H1 (cell line): ENCODE data around the gene OR4E2. TPM values are rescaled to one million over a fixed set of nuclear protein-coding genes. Genes with fewer than 3 reads are reported as not detected.
"Not testable (repeated sequence)": the region's sequence is repeated elsewhere in the genome, so short reads cannot be mapped to it uniquely, and the experiment has no call there.

Source experiments
- CTCF ChIA-PET: fragments of 300-600 bp; sonication (Branson Sonifier 250); formaldehyde crosslinking; loops from one replicate; lab custom pipeline; 2021; ENCODE audit not compliant: partially characterized antibody; lab: Charles Lee
- POLR2A ChIA-PET: fragments of 300-600 bp; sonication (Branson Sonifier 250); formaldehyde crosslinking; loops from one replicate; lab custom pipeline; 2021; ENCODE audit warnings: inconsistent platforms; ENCODE audit not compliant: partially characterized antibody; lab: Charles Lee
- DNase-seq, 2 experiments: peaks; one replicate each; pipeline versions ENCODE4 v3.0.0 to v3.0.0-alpha.2; 2010 to 2022; ENCODE audit warnings: low spot score in 2 of 2, low read depth in 1 of 2, mixed read lengths in 1 of 2
- FAIRE-seq: peaks from 2 replicates; lab custom pipeline; 2011; peaks lifted over from hg19 to GRCh38; lab: Jason Lieb, UNC
- H2AFZ ChIP-seq: 2 replicates; pipeline ENCODE4 v1.8.1; 2012; ENCODE audit warnings: low read length, inconsistent platforms
- H2AK5ac ChIP-seq: 2 replicates; pipeline ENCODE4 v1.6.1; 2013; ENCODE audit warnings: low read depth, low read length
- H2BK120ac ChIP-seq: replicated peaks from 2 replicates; pipeline ENCODE3; 2013; ENCODE audit warnings: low read depth, low read length, inconsistent platforms
- H2BK12ac ChIP-seq: 2 replicates; pipeline ENCODE4 v1.6.1; 2013; ENCODE audit warnings: low read depth, low read length
- H2BK15ac ChIP-seq: 2 replicates; pipeline ENCODE4 v1.6.1; 2013; ENCODE audit warnings: low read length
- H2BK20ac ChIP-seq: 2 replicates; pipeline ENCODE4 v1.6.1; 2013; ENCODE audit warnings: low read length
- H2BK5ac ChIP-seq: 2 replicates; pipeline ENCODE4 v1.6.1; 2013; ENCODE audit warnings: low read depth, low read length
- H3K14ac ChIP-seq: 2 replicates; pipeline ENCODE4 v1.6.1; 2013; ENCODE audit warnings: inconsistent platforms; ENCODE audit not compliant: insufficient read length
- H3K18ac ChIP-seq: 2 replicates; pipeline ENCODE4 v1.6.1; 2013; ENCODE audit warnings: low read length; ENCODE audit errors: extremely low read depth
- H3K23ac ChIP-seq: 2 replicates; pipeline ENCODE4 v1.6.1; 2013; ENCODE audit warnings: inconsistent platforms; ENCODE audit not compliant: insufficient read length
- H3K23me2 ChIP-seq: 2 replicates; pipeline ENCODE4 v1.6.1; 2013; ENCODE audit warnings: low read depth, low read length
- H3K27ac ChIP-seq: 2 replicates; pipeline ENCODE4 v1.6.1; 2011; ENCODE audit warnings: low read depth, low read length, inconsistent platforms
- H3K27me3 ChIP-seq, 4 experiments: replicated peaks in 1 of 4; 1 replicate in 1 of 4; 2 replicates in 3 of 4; pipeline versions ENCODE4 v1.6.1 to v1.8.1; 2011 to 2013; ENCODE audit warnings: low read length in 3 of 4, mild to moderate bottlenecking in 3 of 4, inconsistent platforms in 2 of 4, mixed read lengths in 2 of 4, moderate library complexity in 1 of 4; ENCODE audit not compliant: control insufficient read depth in 3 of 4, insufficient read depth in 3 of 4; ENCODE audit errors: extremely low read depth in 1 of 4
- H3K36me3 ChIP-seq, 4 experiments: 2 replicates each; pipeline versions ENCODE4 v1.6.1 to v1.8.1; 2011 to 2013; ENCODE audit warnings: mild to moderate bottlenecking in 4 of 4, low read length in 3 of 4, moderate library complexity in 2 of 4, control low read depth in 1 of 4, inconsistent platforms in 1 of 4; ENCODE audit not compliant: insufficient read depth in 4 of 4, control insufficient read depth in 2 of 4
- H3K4ac ChIP-seq: replicated peaks from 2 replicates; pipeline ENCODE3; 2013; ENCODE audit warnings: low read length, low read depth, mixed read lengths, inconsistent platforms; ENCODE audit not compliant: insufficient read length
- H3K4me1 ChIP-seq, 4 experiments: replicated peaks in 1 of 4; 1 replicate in 1 of 4; 2 replicates in 3 of 4; pipeline versions ENCODE4 v1.6.1 to v1.8.1; 2011 to 2013; ENCODE audit warnings: low read length in 3 of 4, inconsistent platforms in 2 of 4, mixed read lengths in 1 of 4; ENCODE audit not compliant: insufficient read depth in 4 of 4, control insufficient read depth in 3 of 4
- H3K4me2 ChIP-seq, 2 experiments: 2 replicates each; pipeline versions ENCODE4 v1.6.1 to v1.8.1; 2011 to 2013; ENCODE audit warnings: low read depth in 2 of 2, low read length in 2 of 2, control low read depth in 1 of 2, inconsistent platforms in 1 of 2, mild to moderate bottlenecking in 1 of 2; ENCODE audit not compliant: insufficient read depth in 1 of 2
- H3K4me3 ChIP-seq, 4 experiments: fragments of 200-600, 300-600 bp in 1 of 4; sonication (generic), shearing (Covaris generic), sonication (Bioruptor Twin) in 1 of 4; 2 replicates each; pipeline versions ENCODE4 v1.5.1 to v1.8.1; 2011 to 2016; ENCODE audit warnings: low read length in 4 of 4, low read depth in 3 of 4, control low read depth in 2 of 4, inconsistent platforms in 2 of 4, mild to moderate bottlenecking in 2 of 4, mixed read lengths in 1 of 4, moderate library complexity in 1 of 4; ENCODE audit not compliant: insufficient read depth in 2 of 4; ENCODE audit errors: extremely low read depth in 1 of 4
- H3K56ac ChIP-seq: replicated peaks from 2 replicates; pipeline ENCODE3; 2013; ENCODE audit warnings: low read depth, mild to moderate bottlenecking, mixed read lengths, low read length, inconsistent platforms; ENCODE audit not compliant: insufficient read length
- H3K79me1 ChIP-seq: 2 replicates; pipeline ENCODE4 v1.6.1; 2013; ENCODE audit warnings: low read depth, low read length, control low read depth
- H3K79me2 ChIP-seq, 2 experiments: 2 replicates each; pipeline versions ENCODE4 v1.6.1 to v1.8.1; 2012 to 2013; ENCODE audit warnings: low read length in 2 of 2, mild to moderate bottlenecking in 2 of 2, inconsistent platforms in 1 of 2; ENCODE audit not compliant: insufficient read depth in 2 of 2, control insufficient read depth in 1 of 2
- H3K9ac ChIP-seq, 4 experiments: replicated peaks in 1 of 4; 1 replicate in 1 of 4; 2 replicates in 3 of 4; pipeline versions ENCODE4 v1.6.1 to v1.8.1; 2011 to 2013; ENCODE audit warnings: low read depth in 3 of 4, low read length in 3 of 4, control low read depth in 2 of 4, mild to moderate bottlenecking in 2 of 4, moderate library complexity in 2 of 4, inconsistent platforms in 1 of 4; ENCODE audit errors: extremely low read depth in 1 of 4
- H3K9me3 ChIP-seq, 2 experiments: 2 replicates each; pipeline versions ENCODE4 v1.6.1 to v1.8.1; 2012 to 2013; ENCODE audit warnings: mild to moderate bottlenecking in 2 of 2, moderate library complexity in 2 of 2, control low read depth in 1 of 2, inconsistent platforms in 1 of 2, low read depth in 1 of 2, low read length in 1 of 2, mixed read lengths in 1 of 2; ENCODE audit not compliant: insufficient read depth in 2 of 2
- H4K20me1 ChIP-seq, 2 experiments: replicated peaks in 1 of 2; 2 replicates each; pipeline versions ENCODE3 to v1.8.1; 2011 to 2013; ENCODE audit warnings: inconsistent platforms in 2 of 2, low read length in 2 of 2, mild to moderate bottlenecking in 1 of 2; ENCODE audit not compliant: insufficient read depth in 2 of 2, control insufficient read depth in 1 of 2
- H4K5ac ChIP-seq: 2 replicates; pipeline ENCODE4 v1.6.1; 2013; ENCODE audit warnings: low read length, low read depth, mixed read lengths, inconsistent platforms; ENCODE audit not compliant: insufficient read length
- H4K8ac ChIP-seq: 2 replicates; pipeline ENCODE4 v1.8.0; 2013; ENCODE audit warnings: mild to moderate bottlenecking, moderate library complexity, low read length, inconsistent platforms; ENCODE audit not compliant: insufficient read depth; ENCODE audit errors: extremely low read depth
- H4K91ac ChIP-seq: replicated peaks from 2 replicates; pipeline ENCODE3; 2013; ENCODE audit warnings: low read length, mixed read lengths, inconsistent platforms; ENCODE audit not compliant: insufficient read length
- CEBPB ChIP-seq: IDR thresholded peaks from 2 replicates; pipeline ENCODE4 v1.6.1; 2012; ENCODE audit warnings: low read depth, low read length
- GABPA ChIP-seq: IDR thresholded peaks from 2 replicates; pipeline ENCODE4 v1.6.1; 2011; ENCODE audit warnings: mild to moderate bottlenecking, low read length, moderate library complexity, borderline replicate concordance; ENCODE audit not compliant: insufficient read depth
- HDAC6 ChIP-seq: IDR thresholded peaks from one replicate; pipeline ENCODE4 v1.7.1; 2012; ENCODE audit warnings: low read depth, mild to moderate bottlenecking, inconsistent platforms, low read length, moderate library complexity
- POLR2A ChIP-seq, 2 experiments: IDR thresholded peaks; 1 replicate in 1 of 2; 2 replicates in 1 of 2; pipeline ENCODE4 v1.6.1; 2011; ENCODE audit warnings: low read depth in 2 of 2, low read length in 2 of 2, mild to moderate bottlenecking in 2 of 2; ENCODE audit errors: control extremely low read depth in 1 of 2
- RBBP5 ChIP-seq: IDR thresholded peaks from 2 replicates; pipeline ENCODE4 v1.7.1; 2012; ENCODE audit warnings: low read depth, mild to moderate bottlenecking, inconsistent platforms, low read length, moderate library complexity, borderline replicate concordance
- SP2 ChIP-seq: IDR thresholded peaks from 2 replicates; pipeline ENCODE4 v1.6.1; 2012; ENCODE audit warnings: mild to moderate bottlenecking, low read length, inconsistent platforms
- YY1 ChIP-seq: IDR thresholded peaks from 2 replicates; pipeline ENCODE4 v1.6.1; 2011; ENCODE audit warnings: low read depth, mild to moderate bottlenecking, low read length
- whole genome bisulfite sequencing, 2 experiments: shearing (Covaris generic) in 1 of 2; methylation state at CpG; one replicate each; pipeline versions ENCODE4 v1.1.6 to v1.1.7; 2013 to 2015; ENCODE audit warnings: low lambda C conversion rate in 2 of 2, mixed read lengths in 2 of 2, inconsistent platforms in 1 of 2, low coverage in 1 of 2, missing lambda C conversion rate in 1 of 2; ENCODE audit not compliant: insufficient replicate concordance in 2 of 2, insufficient coverage in 1 of 2, insufficient read length in 1 of 2; ENCODE audit errors: extremely low coverage in 1 of 2, missing lambda C conversion rate in 1 of 2; 5-methylcytosine and 5-hydroxymethylcytosine counted together
- polyA plus RNA-seq, 7 experiments: library from polyadenylated mRNA; depleted of rRNA in 3 of 7; stranded (reverse) in 5 of 7; unstranded in 2 of 7; fragments of >200 nt in 5 of 7; fragments of 200-250 nt in 2 of 7; gene quantifications; 1 replicate in 5 of 7; 2 replicates in 1 of 7; 4 replicates in 1 of 7; pipeline versions ENCODE4 v1.2.1 to v1.2.3, GENCODE V29; 2011 to 2013; ENCODE audit warnings: missing spikeins in 2 of 7, mixed read lengths in 2 of 7
- total RNA-seq: library from RNA; stranded (reverse); fragmentation: NEBNext Ultra II Directional; extraction: Animal tissue kit (Norgen Biotek cat#: 25700); gene quantifications from 2 replicates; pipeline ENCODE4 v1.2.1, GENCODE V29; 2021

The OR4E2 gene
- total and polyA plus RNA-seq, 2 of the 8 experiments (the other 6 are each of a cell fraction or from before 2014, with no cell fraction given) = not detected

DNA sequence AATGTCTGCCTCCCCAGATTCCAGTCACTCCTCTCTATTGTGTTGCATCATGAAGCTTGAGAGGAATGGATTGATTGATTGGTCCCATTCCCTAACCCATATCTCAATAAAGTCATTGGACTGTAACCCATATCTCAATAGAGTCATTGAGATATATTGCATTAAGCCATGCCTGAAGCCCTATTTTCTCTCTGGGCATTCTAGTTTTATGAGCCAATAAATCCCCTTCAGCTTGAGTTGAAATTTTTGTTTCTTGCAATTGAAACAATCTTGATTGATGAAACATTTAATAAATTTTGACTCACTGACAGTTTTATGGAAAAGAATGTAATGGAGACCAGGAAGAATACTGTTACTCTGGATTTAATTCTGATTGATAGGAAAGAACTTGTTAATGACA, 40.8 kb downstream of the OR4E2 start (continued):
- TF ChIP-seq YY1 = no peak
- TF ChIP-seq POLR2A (IDR thresholded peaks at IDR 0.05; ENCODE audit: control extremely low read depth in 1 of 2, low read depth in 2 of 2, low read length in 2 of 2) = no peak
- no peak for TF ChIP-seq SP2
- no peak for TF ChIP-seq CEBPB
- no peak for TF ChIP-seq HDAC6
- TF ChIP-seq GABPA = no peak
- no peak for TF ChIP-seq RBBP5
- TF ChIP-seq, all 59 proteins: peak for 0

DNA sequence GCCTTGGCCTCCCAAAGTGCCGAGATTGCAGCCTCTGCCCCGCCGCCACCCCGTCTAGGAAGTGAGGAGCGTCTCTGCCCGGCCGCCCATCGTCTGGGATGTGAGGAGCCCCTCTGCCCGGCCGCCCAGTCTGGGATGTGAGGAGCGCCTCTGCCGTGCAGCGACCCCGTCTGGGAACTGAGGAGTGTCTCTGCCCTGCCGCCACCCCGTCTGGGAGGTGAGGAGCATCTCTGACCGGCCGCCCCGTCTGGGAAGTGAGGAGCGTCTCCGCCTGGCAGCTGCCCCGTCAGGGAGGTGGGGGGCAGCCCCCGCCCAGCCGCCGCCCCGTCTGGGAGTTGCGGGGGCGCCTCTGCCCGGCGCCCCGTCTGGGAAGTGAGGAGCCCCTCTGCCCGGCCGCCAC, 44.0 kb downstream of the OR4E2 start:
- H2BK12ac ChIP-seq, H3K14ac ChIP-seq, FAIRE-seq, H2BK120ac ChIP-seq, H2BK15ac ChIP-seq, H3K4me3 ChIP-seq, H3K9ac ChIP-seq, H3K23ac ChIP-seq, H4K5ac ChIP-seq, H3K9me3 ChIP-seq, H3K4me1 ChIP-seq, H4K8ac ChIP-seq, H4K20me1 ChIP-seq, H4K91ac ChIP-seq, H3K23me2 ChIP-seq, H3K27me3 ChIP-seq, H3K18ac ChIP-seq, H3K56ac ChIP-seq, H2AFZ ChIP-seq, H2BK5ac ChIP-seq, H3K27ac ChIP-seq, H3K79me2 ChIP-seq, DNase-seq, H3K36me3 ChIP-seq, H2BK20ac ChIP-seq, H3K4me2 ChIP-seq, H3K4ac ChIP-seq, CTCF ChIA-PET, H2AK5ac ChIP-seq, H3K79me1 ChIP-seq: not testable (repeated sequence)
- 90% methylated on average over 21 of the region's 33 CpGs; no CpG with 5 or more reads in 1 of the 2 experiments for WGBS, 2 experiments
- POLR2A ChIA-PET = interaction anchor here (0.7 kb wide), 1 partner anchor 29 kb away, joined by 3 read pairs; no protein-coding TSS in a partner anchor
